GM10266 (cell line): ENCODE data around the gene ZBTB9.

Experiments used
- DNase-seq: peaks from one replicate; pipeline ENCODE4 v3.0.0; 2012; ENCODE audit errors: extremely low spot score
- CTCF ChIP-seq: IDR thresholded peaks from 2 replicates; pipeline ENCODE4 v1.5.1; 2012; ENCODE audit warnings: mild to moderate bottlenecking, low read depth; ENCODE audit not compliant: control insufficient read depth, insufficient read depth; ENCODE audit errors: missing control alignments

ZBTB9 gene

DNA sequence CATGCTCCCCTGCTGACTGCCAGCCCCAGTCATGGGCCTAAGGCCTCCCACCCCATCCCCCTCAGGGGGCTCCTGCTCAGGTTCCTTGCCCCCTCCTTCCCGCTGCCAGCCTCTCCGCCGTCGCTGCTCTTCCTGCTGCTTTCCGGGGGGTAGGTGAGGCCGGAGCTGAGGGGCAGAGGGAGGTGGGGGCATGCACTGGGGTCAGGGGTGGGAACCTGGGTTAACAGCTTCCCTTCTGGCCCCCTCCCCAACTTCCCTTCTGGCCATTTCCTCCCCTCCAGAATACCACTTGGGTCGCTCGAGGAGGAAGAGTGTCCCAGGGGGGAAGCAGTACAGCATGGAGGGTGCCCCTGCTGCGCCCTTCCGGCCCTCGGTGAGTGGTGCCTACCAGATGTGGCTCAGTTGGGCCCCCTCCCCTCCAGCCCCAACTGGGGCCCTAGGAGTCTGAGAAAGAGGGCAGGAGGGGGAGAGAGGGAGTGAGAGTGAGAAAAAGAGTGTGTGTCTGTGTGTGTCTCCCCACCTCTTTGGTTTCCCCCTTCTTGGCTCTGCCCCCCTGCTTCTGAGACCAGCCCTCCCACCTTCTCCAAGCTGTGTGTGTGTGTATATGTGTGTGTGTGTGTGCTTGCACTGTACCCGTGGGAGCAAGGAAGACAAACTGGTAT lies 22.4 kb upstream of the ZBTB9 start:
- TF ChIP-seq CTCF, result no peak
- peak; percentile 55 for DNase-seq

GRCh38 chr6:33432546-33432945 lies 21.8 kb upstream of the ZBTB9 start:
- TF ChIP-seq CTCF, result no peak
- DNase-seq, result no peak

- no peak for TF ChIP-seq CTCF
- DNase-seq, result no peak
These were observed 21.3 kb upstream of the ZBTB9 start for GRCh38 chr6:33433001-33433543.

- TF ChIP-seq CTCF, result no peak
- DNase-seq, result no peak
These were observed 20.7 kb upstream of the ZBTB9 start for GRCh38 chr6:33433544-33434191.

- no peak for DNase-seq
- no peak for TF ChIP-seq CTCF
These were observed 19.4 kb upstream of the ZBTB9 start for GRCh38 chr6:33434961-33435360.

- no peak for DNase-seq
- TF ChIP-seq CTCF, result no peak
These were observed 16.7 kb upstream of the ZBTB9 start for GRCh38 chr6:33437666-33438065.

- no peak for DNase-seq
- no peak for TF ChIP-seq CTCF
These were observed 15.3 kb upstream of the ZBTB9 start for GRCh38 chr6:33438978-33439594.
